Measurements from ENCODE around the gene EID1. TPM values are rescaled to one million over a fixed set of nuclear protein-coding genes. Genes with fewer than 3 reads are reported as not detected.
A peak's percentile ranks its signal among the peaks of the same experiment; 100 is the strongest.

EID1 gene
- total RNA-seq, 1 donor from 2014 or later = 118 TPM

DNA sequence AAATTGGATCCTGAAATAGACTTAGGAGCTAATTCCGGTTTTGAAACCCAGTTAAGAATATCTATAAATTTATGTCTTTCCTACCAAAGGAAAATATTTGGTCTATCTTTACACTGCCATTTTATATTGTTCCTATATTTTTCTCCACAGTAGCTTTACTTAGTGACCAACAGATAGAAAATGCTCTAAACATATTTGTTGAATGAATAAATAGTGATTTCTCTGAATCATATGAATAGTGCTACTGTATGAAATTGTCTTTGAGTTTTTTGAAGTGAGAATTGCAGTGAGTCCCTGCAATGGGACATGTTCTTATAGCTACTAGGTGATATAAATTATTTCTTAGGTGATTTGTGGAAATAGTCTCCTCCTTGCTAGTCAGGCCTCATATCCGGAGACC is 18.5 kb upstream of the EID1 start:
- no peaks in the 10 kb centered on the region for H3K27me3 Mint-ChIP-seq (ENCODE audit: low read depth)
- H3K4me1 Mint-ChIP-seq (ENCODE audit: low read depth) = peaks cover 49% of the 10 kb centered on the region
- H3K4me3 Mint-ChIP-seq (ENCODE audit: unreplicated experiment) = no peak overlapping the region
- no peaks in the 10 kb centered on the region for H3K9me3 Mint-ChIP-seq (ENCODE audit: low read depth)
- no peak for TF ChIP-seq CTCF (IDR thresholded peaks at IDR 0.05)
- DNase-seq (ENCODE audit: low spot score) = no peak
- H3K27ac Mint-ChIP-seq (ENCODE audit: unreplicated experiment) = no peak overlapping the region
- peaks cover 6% of the 10 kb centered on the region for H3K36me3 Mint-ChIP-seq (ENCODE audit: low read depth)

- Mint-ChIP-seq H3K4me1 (ENCODE audit: low read depth) (peaks cover 52% of the 10 kb centered on the region), H3K27ac (ENCODE audit: unreplicated experiment) (peak overlapping the region; percentile 76), H3K4me3 (ENCODE audit: unreplicated experiment) (no peak overlapping the region), H3K9me3 (ENCODE audit: low read depth) (no peaks in the 10 kb centered on the region), H3K27me3 (ENCODE audit: low read depth) (no peaks in the 10 kb centered on the region), H3K36me3 (ENCODE audit: low read depth) (peaks cover 5% of the 10 kb centered on the region)
- DNase-seq (ENCODE audit: low spot score) = no peak
- TF ChIP-seq CTCF (IDR thresholded peaks at IDR 0.05) = peak; percentile 98
These were observed 16.0 kb upstream of the EID1 start for GRCh38 chr15:48861813-48862431.

GRCh38 chr15:48862705-48863104 is 15.2 kb upstream of the EID1 start:
- Mint-ChIP-seq H3K4me3 (ENCODE audit: unreplicated experiment) (no peak overlapping the region), H3K9me3 (ENCODE audit: low read depth) (no peaks in the 10 kb centered on the region), H3K36me3 (ENCODE audit: low read depth) (peaks cover 5% of the 10 kb centered on the region), H3K4me1 (ENCODE audit: low read depth) (peaks cover 49% of the 10 kb centered on the region), H3K27me3 (ENCODE audit: low read depth) (no peaks in the 10 kb centered on the region), H3K27ac (ENCODE audit: unreplicated experiment) (peak overlapping the region; percentile 76)
- no peak for DNase-seq (ENCODE audit: low spot score)
- TF ChIP-seq CTCF (IDR thresholded peaks at IDR 0.05) = no peak

- Mint-ChIP-seq H3K9me3 (ENCODE audit: low read depth) (no peaks in the 10 kb centered on the region), H3K4me3 (ENCODE audit: unreplicated experiment) (no peak overlapping the region), H3K4me1 (ENCODE audit: low read depth) (peaks cover 46% of the 10 kb centered on the region), H3K27me3 (ENCODE audit: low read depth) (no peaks in the 10 kb centered on the region), H3K36me3 (ENCODE audit: low read depth) (peaks cover 2% of the 10 kb centered on the region), H3K27ac (ENCODE audit: unreplicated experiment) (peak overlapping the region; percentile 94)
- no peak for DNase-seq (ENCODE audit: low spot score)
- peak; percentile 9 for TF ChIP-seq CTCF (IDR thresholded peaks at IDR 0.05)
These were observed 12.4 kb upstream of the EID1 start for GRCh38 chr15:48865370-48866079.

- no peak for TF ChIP-seq CTCF (IDR thresholded peaks at IDR 0.05)
- no peak for DNase-seq (ENCODE audit: low spot score)
These were observed 11.8 kb upstream of the EID1 start for GRCh38 chr15:48866141-48866563.

More at GRCh38 chr15:48866141-48866563, 11.8 kb upstream of the EID1 start:
- H3K4me1 Mint-ChIP-seq (ENCODE audit: low read depth) = peaks cover 46% of the 10 kb centered on the region
- peak overlapping the region; percentile 94 for H3K27ac Mint-ChIP-seq (ENCODE audit: unreplicated experiment)
- no peaks in the 10 kb centered on the region for H3K9me3 Mint-ChIP-seq (ENCODE audit: low read depth)
- H3K36me3 Mint-ChIP-seq (ENCODE audit: low read depth) = peaks cover 2% of the 10 kb centered on the region
- H3K27me3 Mint-ChIP-seq (ENCODE audit: low read depth) = no peaks in the 10 kb centered on the region
- no peak overlapping the region for H3K4me3 Mint-ChIP-seq (ENCODE audit: unreplicated experiment)
